NT2/D1 (cell line): ENCODE data around the gene TLE5.

Experiments used
- SUZ12 ChIP-seq: IDR thresholded peaks from 2 replicates; pipeline ENCODE4 v1.6.1; 2011; ENCODE audit not compliant: insufficient read length, insufficient read depth; ENCODE audit errors: extremely low read depth
- ZNF274 ChIP-seq: IDR thresholded peaks from 2 replicates; pipeline ENCODE4 v1.6.1; 2011; ENCODE audit warnings: mild to moderate bottlenecking, low read depth, low read length

GRCh38 chr19:3020321-3020960, 41.9 kb downstream of the TLE5 start:
- TF ChIP-seq ZNF274: no peak
- TF ChIP-seq SUZ12: no peak
